Sigmoid colon (tissue), 7 donors: Measurements from ENCODE around the gene ZBTB3. TPM values are rescaled to one million over a fixed set of nuclear protein-coding genes. Genes with fewer than 3 reads are reported as not detected.
"Not testable (repeated sequence)": the region's sequence is repeated elsewhere in the genome, so short reads cannot be mapped to it uniquely, and the experiment has no call there.

Source experiments
- DNase-seq: peaks from one replicate; pipeline ENCODE4 v3.0.0-alpha.2; 2019
- H3K27ac ChIP-seq, 4 donors: fragments of 200-600 bp; sonication (generic); one replicate each; pipeline ENCODE4 v1.5.1; 2016 to 2019; ENCODE audit warnings: mild to moderate bottlenecking in 1 of 4
- H3K27me3 ChIP-seq, 3 donors: fragments of 200-600 bp; sonication (generic); one replicate each; pipeline ENCODE4 v1.5.1; 2019; ENCODE audit warnings: mild to moderate bottlenecking in 1 of 3
- H3K36me3 ChIP-seq, 4 donors: fragments of 200-600 bp; sonication (generic); one replicate each; pipeline ENCODE4 v1.5.1; 2016 to 2019
- H3K4me1 ChIP-seq, 4 donors: fragments of 200-600 bp; sonication (generic); one replicate each; pipeline ENCODE4 v1.5.1; 2017 to 2019
- H3K4me3 ChIP-seq, 4 donors: fragments of 200-600 bp; sonication (generic); one replicate each; pipeline ENCODE4 v1.5.1; 2017 to 2019; ENCODE audit warnings: mild to moderate bottlenecking in 2 of 4, moderate library complexity in 1 of 4
- H3K9me3 ChIP-seq, 4 donors: fragments of 200-600 bp in 3 of 4; sonication (generic) in 3 of 4; one replicate each; pipeline versions ENCODE4 v1.5.1 to v1.6.1; 2013 to 2019
- CTCF ChIP-seq, 4 experiments: fragments of 450-650 bp in 3 of 4; fragments of 200-600 bp in 1 of 4; IDR thresholded peaks; one replicate each; pipeline ENCODE4 v1.5.1; 2016 to 2019; ENCODE audit warnings: antibody characterized with exemption in 4 of 4, mild to moderate bottlenecking in 3 of 4, moderate library complexity in 2 of 4
- EP300 ChIP-seq, 4 donors: sonication (generic); formaldehyde crosslinking; IDR thresholded peaks; one replicate each; pipeline ENCODE4 v1.6.1; 2017; ENCODE audit warnings: antibody characterized with exemption in 4 of 4
- POLR2A ChIP-seq, 2 donors: fragments of 450-650 bp; IDR thresholded peaks; one replicate each; pipeline ENCODE4 v1.6.1; 2016; ENCODE audit warnings: antibody characterized with exemption in 2 of 2, mild to moderate bottlenecking in 2 of 2, moderate library complexity in 2 of 2
- POLR2AphosphoS5 ChIP-seq, 4 donors: sonication (generic); formaldehyde crosslinking; IDR thresholded peaks; one replicate each; pipeline ENCODE4 v1.6.1; 2017; ENCODE audit warnings: antibody characterized with exemption in 4 of 4
- WGBS, 2 donors: extraction: QIAGEN DNeasy Blood & Tissue Kit; methylation state at CpG; one replicate each; pipeline ENCODE4 v1.1.7; 2013; 5-methylcytosine and 5-hydroxymethylcytosine counted together
- intact Hi-C: fragments of 100-400 bp; cut with DNase I; formaldehyde crosslinking; loops from one replicate; pipeline ENCODE4 v1.15.1; 2023
- polyA plus RNA-seq, 3 donors: library from polyadenylated mRNA; stranded (reverse); fragments of 200-250 nt; gene quantifications; one replicate each; pipeline ENCODE4 v1.2.3, GENCODE V29; 2013
- small RNA-seq, 3 donors: library from RNA; depleted of rRNA; stranded (forward); fragments of <200 nt; gene quantifications; one replicate each; pipeline ENCODE3, GENCODE V24; 2016
- total RNA-seq, 4 donors: library from RNA; depleted of rRNA; stranded (reverse); fragments of >200 nt; gene quantifications; one replicate each; pipeline ENCODE4 v1.1.0, GENCODE V29; 2016
- donor health status: healthy with polysubstance abuse.
- donor health status: Bipolar disorder and iron deficiency.
- donor health status: healthy.

ZBTB3 gene
- total and polyA plus RNA-seq, 7 donors, result 1.2 to 12.1 (median 6.6) TPM

GRCh38 chr11:62705880-62706849 is 47.8 kb downstream of the ZBTB3 start:
- Histone ChIP-seq H3K9me3 (no peaks in the 10 kb centered on the region), H3K27me3 (no peaks in the 10 kb centered on the region), H3K27ac (peak overlapping the region; percentile 81 to 88 (median 86)), H3K36me3 (peaks cover 0 to 19% (median 3%) of the 10 kb centered on the region in 4 donors), H3K4me3 (peak overlapping the region; percentile 49 to 73 (median 62)), H3K4me1 (peaks cover 0 to 40% (median 36%) of the 10 kb centered on the region in 4 donors)
- WGBS, 2 donors, result 3 to 7% methylated on average over 73 of the region's 73 CpGs
- DNase-seq, result peak; percentile 97
- TF ChIP-seq CTCF (IDR thresholded peaks at IDR 0.05), result no peak
- peak in 1 of 4 donors; percentile 6 for TF ChIP-seq EP300 (IDR thresholded peaks at IDR 0.05)
- peak; percentile 48 to 60 for TF ChIP-seq POLR2A (IDR thresholded peaks at IDR 0.05)
- peak; percentile 53 to 91 (median 77) for TF ChIP-seq POLR2AphosphoS5 (IDR thresholded peaks at IDR 0.05)
- intact Hi-C loops, result loop anchor here (5.0 kb wide), 3 partner anchors 39 to 94 kb away; partner anchors contain the start of genes C11orf98, CSKMT, EML3 and INTS5

GRCh38 chr11:62705413-62705812 is 48.5 kb downstream of the ZBTB3 start:
- DNase-seq, result no peak
- peak overlapping the region; percentile 81 to 88 (median 86) for H3K27ac ChIP-seq
- H3K4me1 ChIP-seq, result peaks cover 0 to 37% (median 33%) of the 10 kb centered on the region in 4 donors
- H3K9me3 ChIP-seq, result no peaks in the 10 kb centered on the region
- TF ChIP-seq POLR2A (IDR thresholded peaks at IDR 0.05) (no peak), CTCF (IDR thresholded peaks at IDR 0.05) (no peak), EP300 (IDR thresholded peaks at IDR 0.05) (no peak), POLR2AphosphoS5 (IDR thresholded peaks at IDR 0.05) (no peak)
- 24 to 64% methylated on average over 7 of the region's 7 CpGs for WGBS, 2 donors
- intact Hi-C loops, result loop anchor here (5.0 kb wide), 3 partner anchors 38 to 93 kb away; partner anchors contain the start of genes C11orf98, CSKMT, EML3 and INTS5
- H3K36me3 ChIP-seq, result peaks cover 0 to 19% (median 0%) of the 10 kb centered on the region in 4 donors
- no peaks in the 10 kb centered on the region for H3K27me3 ChIP-seq
- peak overlapping the region in 3 of 4 donors; percentile 49 to 73 (median 66) for H3K4me3 ChIP-seq

GRCh38 chr11:62703921-62704320 is 50.0 kb downstream of the ZBTB3 start:
- DNase-seq, result not testable (repeated sequence)

GRCh38 chr11:62702246-62702645 is 51.7 kb downstream of the ZBTB3 start:
- DNase-seq, result no peak
- intact Hi-C loops, result no loop called here
- Histone ChIP-seq H3K36me3 (peaks cover 0 to 20% (median 0%) of the 10 kb centered on the region in 4 donors), H3K4me1 (peaks cover 0 to 21% (median 18%) of the 10 kb centered on the region in 4 donors), H3K27ac (no peak overlapping the region), H3K4me3 (no peak overlapping the region), H3K9me3 (no peaks in the 10 kb centered on the region), H3K27me3 (no peaks in the 10 kb centered on the region)
- TF ChIP-seq POLR2A (IDR thresholded peaks at IDR 0.05) (no peak), CTCF (IDR thresholded peaks at IDR 0.05) (no peak), POLR2AphosphoS5 (IDR thresholded peaks at IDR 0.05) (no peak), EP300 (IDR thresholded peaks at IDR 0.05) (no peak)
- 89 to 90% methylated on average over 11 of the region's 11 CpGs for WGBS, 2 donors

More at GRCh38 chr11:62703921-62704320, 50.0 kb downstream of the ZBTB3 start:
- WGBS, 2 donors, result 84 to 93% methylated on average over 4 of the region's 4 CpGs
- H3K27me3 ChIP-seq, intact Hi-C loops, H3K27ac ChIP-seq, H3K4me3 ChIP-seq, H3K9me3 ChIP-seq: not testable (repeated sequence)
- Histone ChIP-seq H3K36me3 (peaks cover 0 to 20% (median 0%) of the 10 kb centered on the region in 4 donors), H3K4me1 (peaks cover 0 to 31% (median 26%) of the 10 kb centered on the region in 4 donors)

Small RNA genes within 50 kb of the gene (small RNA-seq; reads per million reads assigned to genes)
- gene MIR6514, result 0.36 to 0.66 (median 0.65) reads per million in 3 donors

Other genes starting within 250 kb of the ZBTB3 start
- 1,000 to 10,000 TPM in 2 of 4 donors, 100 to 1,000 TPM in 2; 751 to 1,294 (median 1,065) TPM for gene AHNAK, start 207.4 kb downstream of the ZBTB3 start, total RNA-seq
- 100 to 1,000 TPM in 1 of 3 donors, 10 to 100 TPM in 2; 82.3 to 141 (median 85.5) TPM for gene AHNAK, start 207.4 kb downstream of the ZBTB3 start, polyA plus RNA-seq
- 1,000 to 10,000 TPM; 1,344 to 1,788 (median 1,576) TPM for gene EEF1G, start 180.3 kb downstream of the ZBTB3 start, total RNA-seq
- gene EEF1G, start 180.3 kb downstream of the ZBTB3 start, polyA plus RNA-seq, result 1,000 to 10,000 TPM; 1,418 to 2,108 (median 1,957) TPM
- gene TUT1, start 162.6 kb downstream of the ZBTB3 start, total RNA-seq, result 1 to 10 TPM; 5.4 to 7.1 (median 6.2) TPM
- 10 to 100 TPM in 1 of 3 donors, 1 to 10 TPM in 2; 5.3 to 16.8 (median 6.0) TPM for gene TUT1, start 162.6 kb downstream of the ZBTB3 start, polyA plus RNA-seq
- gene MTA2, start 152.3 kb downstream of the ZBTB3 start, total RNA-seq, result 10 to 100 TPM; 50.1 to 62.2 (median 58.1) TPM
- gene MTA2, start 152.3 kb downstream of the ZBTB3 start, polyA plus RNA-seq, result 10 to 100 TPM; 28.8 to 86.3 (median 36.1) TPM
- gene EML3, start 141.4 kb downstream of the ZBTB3 start, total RNA-seq, result 10 to 100 TPM; 19.6 to 39.5 (median 30.2) TPM
- 10 to 100 TPM; 10.6 to 50.7 (median 16.2) TPM for gene EML3, start 141.4 kb downstream of the ZBTB3 start, polyA plus RNA-seq
- gene ROM1, start 140.9 kb downstream of the ZBTB3 start, total RNA-seq, result 10 to 100 TPM in 2 of 4 donors, 1 to 10 TPM in 2; 5.3 to 13.8 (median 10.1) TPM
- gene ROM1, start 140.9 kb downstream of the ZBTB3 start, polyA plus RNA-seq, result 10 to 100 TPM in 1 of 3 donors, 1 to 10 TPM in 2; 3.0 to 14.2 (median 3.2) TPM
- 10 to 100 TPM; 11.1 to 26.3 (median 16.8) TPM for gene B3GAT3, start 132.2 kb downstream of the ZBTB3 start, total RNA-seq
- gene B3GAT3, start 132.2 kb downstream of the ZBTB3 start, polyA plus RNA-seq, result 10 to 100 TPM in 2 of 3 donors, 1 to 10 TPM in 1; 9.7 to 47.5 (median 11.4) TPM
- 100 to 1,000 TPM in 1 of 4 donors, 10 to 100 TPM in 3; 67.4 to 111 (median 77.9) TPM for gene GANAB, start 107.5 kb downstream of the ZBTB3 start, total RNA-seq
- gene GANAB, start 107.5 kb downstream of the ZBTB3 start, polyA plus RNA-seq, result 100 to 1,000 TPM in 1 of 3 donors, 10 to 100 TPM in 2; 12.6 to 163 (median 37.9) TPM
- gene INTS5, start 100.9 kb downstream of the ZBTB3 start, total RNA-seq, result 10 to 100 TPM; 11.2 to 13.2 (median 12.1) TPM
- gene INTS5, start 100.9 kb downstream of the ZBTB3 start, polyA plus RNA-seq, result 10 to 100 TPM in 1 of 3 donors, 1 to 10 TPM in 2; 7.8 to 14.8 (median 8.8) TPM
- 10 to 100 TPM; 24.6 to 47.4 (median 26.9) TPM for gene C11orf98, start 89.0 kb downstream of the ZBTB3 start, total RNA-seq
- gene C11orf98, start 89.0 kb downstream of the ZBTB3 start, polyA plus RNA-seq, result 100 to 1,000 TPM; 166 to 183 (median 176) TPM
- 1 to 10 TPM; 2.9 to 6.1 (median 4.0) TPM for gene CSKMT, start 88.8 kb downstream of the ZBTB3 start, total RNA-seq
- 10 to 100 TPM in 1 of 3 donors, 1 to 10 TPM in 2; 1.2 to 19.4 (median 4.9) TPM for gene CSKMT, start 88.8 kb downstream of the ZBTB3 start, polyA plus RNA-seq
- 1 to 10 TPM; 4.9 to 9.7 (median 8.2) TPM for gene UQCC3, start 82.5 kb downstream of the ZBTB3 start, total RNA-seq
- 10 to 100 TPM; 15.8 to 19.8 (median 18.0) TPM for gene UQCC3, start 82.5 kb downstream of the ZBTB3 start, polyA plus RNA-seq
- 1 to 10 TPM; 2.0 to 4.1 (median 3.7) TPM for gene LBHD1, start 81.9 kb downstream of the ZBTB3 start, total RNA-seq
- 10 to 100 TPM in 1 of 3 donors, 1 to 10 TPM in 2; 3.0 to 12.9 (median 5.8) TPM for gene LBHD1, start 81.9 kb downstream of the ZBTB3 start, polyA plus RNA-seq
- 100 to 1,000 TPM; 174 to 298 (median 199) TPM for gene UBXN1, start 75.1 kb downstream of the ZBTB3 start, total RNA-seq
- gene UBXN1, start 75.1 kb downstream of the ZBTB3 start, polyA plus RNA-seq, result 100 to 1,000 TPM; 132 to 188 (median 174) TPM
- gene LRRN4CL, start 64.6 kb downstream of the ZBTB3 start, total RNA-seq, result 10 to 100 TPM; 28.5 to 40.4 (median 32.1) TPM
- 1 to 10 TPM in 2 of 3 donors, under 1 TPM in 1; 0.23 to 3.1 (median 3.0) TPM for gene LRRN4CL, start 64.6 kb downstream of the ZBTB3 start, polyA plus RNA-seq
- gene BSCL2, start 46.7 kb downstream of the ZBTB3 start, total RNA-seq, result 10 to 100 TPM; 35.5 to 69.8 (median 50.2) TPM
- 10 to 100 TPM; 18.0 to 72.3 (median 27.0) TPM for gene BSCL2, start 46.7 kb downstream of the ZBTB3 start, polyA plus RNA-seq
- gene GNG3, start 46.5 kb downstream of the ZBTB3 start, total RNA-seq, result 1 to 10 TPM in 3 of 4 donors, not detected in 1; 1.4 to 5.0 (median 2.8) TPM
- gene GNG3, start 46.5 kb downstream of the ZBTB3 start, polyA plus RNA-seq, result 1 to 10 TPM in 2 of 3 donors, not detected in 1; 1.2 to 2.7 TPM
- gene HNRNPUL2, start 26.7 kb downstream of the ZBTB3 start, total RNA-seq, result 10 to 100 TPM; 22.9 to 30.7 (median 25.3) TPM
- 10 to 100 TPM; 36.6 to 54.3 (median 37.5) TPM for gene HNRNPUL2, start 26.7 kb downstream of the ZBTB3 start, polyA plus RNA-seq
- gene TTC9C, start 25.7 kb downstream of the ZBTB3 start, total RNA-seq, result 10 to 100 TPM; 21.9 to 39.9 (median 24.2) TPM
- gene TTC9C, start 25.7 kb downstream of the ZBTB3 start, polyA plus RNA-seq, result 10 to 100 TPM; 27.6 to 30.4 (median 27.7) TPM
- gene POLR2G, start 7.4 kb upstream of the ZBTB3 start, total RNA-seq, result 10 to 100 TPM; 42.7 to 59.5 (median 53.6) TPM
- gene POLR2G, start 7.4 kb upstream of the ZBTB3 start, polyA plus RNA-seq, result 100 to 1,000 TPM in 1 of 3 donors, 10 to 100 TPM in 2; 73.5 to 111 (median 95.5) TPM
- gene TAF6L, start 17.2 kb upstream of the ZBTB3 start, total RNA-seq, result 10 to 100 TPM; 13.2 to 20.1 (median 16.7) TPM
- gene TAF6L, start 17.2 kb upstream of the ZBTB3 start, polyA plus RNA-seq, result 10 to 100 TPM in 1 of 3 donors, 1 to 10 TPM in 2; 3.0 to 20.7 (median 9.0) TPM
- 10 to 100 TPM; 38.2 to 49.6 (median 43.0) TPM for gene TMEM179B, start 33.2 kb upstream of the ZBTB3 start, total RNA-seq
- gene TMEM179B, start 33.2 kb upstream of the ZBTB3 start, polyA plus RNA-seq, result 10 to 100 TPM; 27.0 to 63.9 (median 38.4) TPM
- gene TMEM223, start 37.8 kb upstream of the ZBTB3 start, total RNA-seq, result 10 to 100 TPM; 16.0 to 27.1 (median 24.1) TPM
- gene TMEM223, start 37.8 kb upstream of the ZBTB3 start, polyA plus RNA-seq, result 10 to 100 TPM in 2 of 3 donors, 1 to 10 TPM in 1; 9.0 to 30.9 (median 15.5) TPM
- gene NXF1, start 51.3 kb upstream of the ZBTB3 start, total RNA-seq, result 10 to 100 TPM; 33.2 to 68.1 (median 43.0) TPM
- gene NXF1, start 51.3 kb upstream of the ZBTB3 start, polyA plus RNA-seq, result 10 to 100 TPM; 20.3 to 63.3 (median 22.8) TPM
- 10 to 100 TPM; 27.1 to 37.8 (median 31.2) TPM for gene STX5, start 77.9 kb upstream of the ZBTB3 start, total RNA-seq
- gene STX5, start 77.9 kb upstream of the ZBTB3 start, polyA plus RNA-seq, result 10 to 100 TPM; 27.8 to 31.2 (median 28.9) TPM
- 1 to 10 TPM in 1 of 4 donors, not detected in 3; 2.1 TPM for gene TEX54, start 78.7 kb upstream of the ZBTB3 start, total RNA-seq
- gene TEX54, start 78.7 kb upstream of the ZBTB3 start, polyA plus RNA-seq, result not detected
- 10 to 100 TPM; 22.8 to 39.7 (median 34.7) TPM for gene WDR74, start 85.4 kb upstream of the ZBTB3 start, total RNA-seq
- 10 to 100 TPM; 11.6 to 47.6 (median 24.0) TPM for gene WDR74, start 85.4 kb upstream of the ZBTB3 start, polyA plus RNA-seq
- 10 to 100 TPM; 44.0 to 70.4 (median 50.4) TPM for gene SLC3A2, start 126.7 kb upstream of the ZBTB3 start, total RNA-seq
- 100 to 1,000 TPM in 1 of 3 donors, 10 to 100 TPM in 2; 16.8 to 128 (median 39.1) TPM for gene SLC3A2, start 126.7 kb upstream of the ZBTB3 start, polyA plus RNA-seq
- gene CHRM1, start 167.2 kb upstream of the ZBTB3 start, total RNA-seq, result under 1 TPM; 0.16 to 0.55 (median 0.38) TPM
- gene CHRM1, start 167.2 kb upstream of the ZBTB3 start, polyA plus RNA-seq, result under 1 TPM in 1 of 3 donors, not detected in 2; 0.60 TPM
- gene SLC22A6, start 230.8 kb upstream of the ZBTB3 start, total RNA-seq, result not detected
- not detected for gene SLC22A6, start 230.8 kb upstream of the ZBTB3 start, polyA plus RNA-seq